ENCODE results near the gene COX19. TPM values are rescaled to one million over a fixed set of nuclear protein-coding genes. Genes with fewer than 3 reads are reported as not detected.

COX19 gene
- total and polyA plus RNA-seq, 2 of the 13 experiments (the other 11 are each of a cell fraction or from before 2014, with no cell fraction given): 11.5 to 21.7 TPM

- no TSS peak for BruUV-seq (replicated peaks)
- H3K9me3 ChIP-seq (ENCODE audit: low read length): no peaks in the 10 kb centered on the region
- in situ Hi-C loops (cut with HindIII; ENCODE audit: extremely low pct_ligation_motif_present, low pct_unique_long_range_greater_than_20kb) (no loop called here), intact Hi-C loops (cut with micrococcal nuclease; ENCODE audit: unreplicated experiment) (no loop called here)
- H3K4me2 ChIP-seq (ENCODE audit: low read depth, low read length): no peak overlapping the region
- no peak overlapping the region for H2AFZ ChIP-seq (ENCODE audit: low read length)
- no peak overlapping the region for H3K4me3 ChIP-seq (replicated peaks in 1 of 3; ENCODE audit: insufficient read depth in 1 of 3, low read depth in 2 of 3, low read length in 3 of 3)
- H3K4me1 ChIP-seq (ENCODE audit: insufficient read depth, low read length): peaks cover 24% of the 10 kb centered on the region
- DNase-seq (ENCODE audit: low spot score) (no peak), FAIRE-seq (no peak), ATAC-seq (no peak)
- POLR2A ChIA-PET: no interaction called here
- no peak overlapping the region for H3K9ac ChIP-seq (ENCODE audit: insufficient read depth, low read depth, low read length)
- TF ChIP-seq ZNF326 (CRISPR knock-in tag; IDR thresholded peaks at IDR 0.05; ENCODE audit: borderline replicate concordance) (no peak), PAWR (CRISPR knock-in tag; IDR thresholded peaks at IDR 0.05; ENCODE audit: borderline replicate concordance) (no peak), CBX1 (IDR thresholded peaks at IDR 0.05; ENCODE audit: low read depth) (no peak), POLR2G (IDR thresholded peaks at IDR 0.05; ENCODE audit: low read depth, low read length) (no peak), HMGXB4 (CRISPR knock-in tag; IDR thresholded peaks at IDR 0.05; ENCODE audit: borderline replicate concordance in 1 of 2, low read depth in 1 of 2) (no peak), ZFP36 (IDR thresholded peaks at IDR 0.05; ENCODE audit: borderline replicate concordance, low read depth, low read length, partially characterized antibody) (no peak), ZFYVE20 (CRISPR knock-in tag; IDR thresholded peaks at IDR 0.05; ENCODE audit: borderline replicate concordance, low read depth) (no peak)
- no peaks in the 10 kb centered on the region for H3K36me3 ChIP-seq (replicated peaks in 1 of 2; ENCODE audit: control insufficient read depth in 1 of 2, insufficient read depth in 2 of 2, low read length in 2 of 2)
- WGBS (ENCODE audit: low lambda C conversion rate): 95% methylated on average over 16 of the region's 46 CpGs
- H3K79me2 ChIP-seq (ENCODE audit: insufficient read depth, low read length): no peaks in the 10 kb centered on the region
- H3K27ac ChIP-seq (ENCODE audit: extremely low read length, insufficient read depth, low read length): no peak overlapping the region
- no peaks in the 10 kb centered on the region for H4K20me1 ChIP-seq (ENCODE audit: insufficient read depth, low read length)
- CTCF ChIA-PET (ENCODE audit: low intra/inter-chr PET ratio, low total read pairs): no interaction called here
- H3K27me3 ChIP-seq (ENCODE audit: control insufficient read depth in 1 of 2, insufficient read depth in 2 of 2, low read length in 2 of 2): no peaks in the 10 kb centered on the region
Observed at GRCh38 chr7:935164-935873, 40.0 kb downstream of the COX19 start.
